Testis (tissue), 3 donors: ENCODE measurements around the gene MGLL. TPM values are rescaled to one million over a fixed set of nuclear protein-coding genes. Genes with fewer than 3 reads are reported as not detected.

ENCODE experiments used
- DNase-seq: peaks from one replicate; pipeline ENCODE4 v3.0.0-alpha.2; 2019
- H3K27ac ChIP-seq, 2 donors: fragments of 200-600 bp; sonication (generic); one replicate each; pipeline ENCODE4 v1.5.1; 2019
- H3K27me3 ChIP-seq: fragments of 200-600 bp; sonication (generic); one replicate; pipeline ENCODE4 v1.5.1; 2019
- H3K36me3 ChIP-seq: fragments of 200-600 bp; sonication (generic); one replicate; pipeline ENCODE4 v1.5.1; 2017; ENCODE audit warnings: low read depth; ENCODE audit errors: missing control alignments
- H3K4me1 ChIP-seq: fragments of 200-600 bp; sonication (generic); one replicate; pipeline ENCODE4 v1.5.1; 2019
- H3K4me3 ChIP-seq, 2 donors: fragments of 200-600 bp; sonication (generic); one replicate each; pipeline ENCODE4 v1.5.1; 2017 to 2019
- H3K9me3 ChIP-seq: fragments of 200-600 bp; sonication (generic); one replicate; pipeline ENCODE4 v1.5.1; 2017
- POLR2A ChIP-seq: fragments of 450-650 bp; IDR thresholded peaks from one replicate; pipeline ENCODE4 v1.6.1; 2017; ENCODE audit warnings: antibody characterized with exemption, mild to moderate bottlenecking, moderate library complexity
- WGBS, 2 donors: methylation state at CpG; one replicate each; pipeline ENCODE4 v1.1.5; 2018; 5-methylcytosine and 5-hydroxymethylcytosine counted together
- intact Hi-C: fragments of 100-400 bp; cut with DNase I; formaldehyde crosslinking; loops from one replicate; pipeline ENCODE4 v1.15.1; 2023; ENCODE audit warnings: low total_unique reads
- polyA plus RNA-seq: library from polyadenylated mRNA; stranded (reverse); fragments of 350-450 nt; fragmentation: Illumina TruSeq; extraction: RNeasy Lipid Tissue Mini Kit (QIAGEN cat#74804); gene quantifications from one replicate; pipeline ENCODE4 v1.2.3, GENCODE V29; 2014; ENCODE audit warnings: low read depth, low replicate concordance; ENCODE audit not compliant: insufficient read depth
- total RNA-seq, 2 donors: library from RNA; depleted of rRNA; stranded (reverse); fragments of >200 nt; gene quantifications; one replicate each; pipeline ENCODE4 v1.2.3, GENCODE V29; 2016
- TF ChIP-seq, protein P1 (sequence below), 3 experiments: fragments of 450-650 bp in 2 of 3; fragments of 200-600 bp in 1 of 3; sonication (generic) in 1 of 3; IDR thresholded peaks; one replicate each; pipeline ENCODE4 v1.5.1; 2016 to 2019; ENCODE audit warnings: antibody characterized with exemption in 3 of 3, mild to moderate bottlenecking in 2 of 3, moderate library complexity in 1 of 3

MGLL gene
- total and polyA plus RNA-seq, 3 donors from 2014 or later: 18.3 to 26.0 (median 19.2) TPM

- H3K4me3 ChIP-seq: no peak overlapping the region
- H3K27ac ChIP-seq: peak overlapping the region in 1 of 2 donors; percentile 53
- peaks cover 7% of the 10 kb centered on the region for H3K4me1 ChIP-seq
- no peaks in the 10 kb centered on the region for H3K9me3 ChIP-seq
- no peaks in the 10 kb centered on the region for H3K27me3 ChIP-seq
- no peak for DNase-seq
- TF ChIP-seq, protein P1, sequence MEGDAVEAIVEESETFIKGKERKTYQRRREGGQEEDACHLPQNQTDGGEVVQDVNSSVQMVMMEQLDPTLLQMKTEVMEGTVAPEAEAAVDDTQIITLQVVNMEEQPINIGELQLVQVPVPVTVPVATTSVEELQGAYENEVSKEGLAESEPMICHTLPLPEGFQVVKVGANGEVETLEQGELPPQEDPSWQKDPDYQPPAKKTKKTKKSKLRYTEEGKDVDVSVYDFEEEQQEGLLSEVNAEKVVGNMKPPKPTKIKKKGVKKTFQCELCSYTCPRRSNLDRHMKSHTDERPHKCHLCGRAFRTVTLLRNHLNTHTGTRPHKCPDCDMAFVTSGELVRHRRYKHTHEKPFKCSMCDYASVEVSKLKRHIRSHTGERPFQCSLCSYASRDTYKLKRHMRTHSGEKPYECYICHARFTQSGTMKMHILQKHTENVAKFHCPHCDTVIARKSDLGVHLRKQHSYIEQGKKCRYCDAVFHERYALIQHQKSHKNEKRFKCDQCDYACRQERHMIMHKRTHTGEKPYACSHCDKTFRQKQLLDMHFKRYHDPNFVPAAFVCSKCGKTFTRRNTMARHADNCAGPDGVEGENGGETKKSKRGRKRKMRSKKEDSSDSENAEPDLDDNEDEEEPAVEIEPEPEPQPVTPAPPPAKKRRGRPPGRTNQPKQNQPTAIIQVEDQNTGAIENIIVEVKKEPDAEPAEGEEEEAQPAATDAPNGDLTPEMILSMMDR (IDR thresholded peaks at IDR 0.05): no peak
- TF ChIP-seq POLR2A: no peak
- WGBS, 2 donors: 38 to 47% methylated on average over 4 of the region's 4 CpGs
- intact Hi-C loops: loop anchor here (5.0 kb wide), 2 partner anchors 132 to 222 kb away; partner anchors contain the start of gene MGLL
- no peaks in the 10 kb centered on the region for H3K36me3 ChIP-seq
Observed at GRCh38 chr3:127690106-127690505, 132.2 kb downstream of the MGLL start.

DNA sequence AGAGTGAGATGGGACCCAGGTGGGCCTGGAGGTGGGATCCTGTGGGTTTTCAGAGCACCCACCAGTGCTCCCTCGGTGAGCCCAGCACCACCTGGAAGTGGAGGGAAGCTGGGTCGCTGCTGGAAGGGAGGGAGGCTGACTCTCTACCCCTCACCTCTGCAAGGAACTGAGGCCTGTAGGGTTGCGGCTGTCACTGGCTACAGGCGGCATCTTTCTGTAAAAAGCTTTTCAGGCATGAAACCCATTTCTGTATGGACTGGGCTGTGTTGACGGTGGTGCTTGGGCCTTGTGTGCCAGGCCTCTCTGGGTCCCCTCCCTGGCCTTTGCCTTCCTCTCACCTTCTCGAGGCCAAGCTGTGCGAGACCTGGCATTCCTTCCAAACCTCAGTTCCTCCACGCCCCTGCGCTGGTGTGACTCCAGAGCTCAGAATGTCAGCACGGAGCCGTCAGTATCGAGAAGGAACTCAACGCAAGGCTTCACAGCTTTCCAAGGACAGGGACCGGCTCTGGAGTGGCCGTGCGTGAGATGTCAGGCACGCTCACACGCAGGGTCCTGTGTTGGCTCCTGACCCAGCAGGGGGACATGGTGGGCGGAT, 133.0 kb downstream of the MGLL start:
- TF ChIP-seq, protein P1 (IDR thresholded peaks at IDR 0.05): no peak
- TF ChIP-seq POLR2A: no peak
- no peaks in the 10 kb centered on the region for H3K36me3 ChIP-seq
- peaks cover 7% of the 10 kb centered on the region for H3K4me1 ChIP-seq
- H3K9me3 ChIP-seq: no peaks in the 10 kb centered on the region
- 85 to 87% methylated on average over 11 to 19 of the region's 19 CpGs for WGBS, 2 donors
- H3K27ac ChIP-seq: no peak overlapping the region
- intact Hi-C loops: no loop called here
- DNase-seq: no peak
- no peak overlapping the region for H3K4me3 ChIP-seq
- H3K27me3 ChIP-seq: no peaks in the 10 kb centered on the region

- intact Hi-C loops: no loop called here
Observed at GRCh38 chr3:127688416-127689265, 133.7 kb downstream of the MGLL start.

DNA sequence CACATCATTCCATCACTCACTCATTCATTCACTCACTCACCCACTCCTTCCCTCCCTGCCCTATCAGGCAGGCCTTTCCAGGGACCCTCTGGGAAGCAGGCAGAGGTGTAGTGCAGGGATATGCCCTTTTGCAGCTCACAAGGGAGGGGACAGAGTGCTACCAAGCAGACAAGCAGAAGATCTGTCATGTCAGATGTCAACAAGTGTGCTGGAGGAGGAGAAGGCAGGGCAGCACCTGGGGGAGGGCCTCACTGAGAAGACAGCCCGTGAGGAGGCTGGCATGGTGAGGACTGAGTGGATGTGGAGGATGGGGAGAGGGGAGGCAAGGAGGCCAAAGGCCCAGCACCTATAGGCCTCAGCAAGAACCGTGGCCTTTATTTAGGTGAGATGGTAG, 134.3 kb downstream of the MGLL start:
- no peak for DNase-seq
- Histone ChIP-seq H3K36me3 (no peaks in the 10 kb centered on the region), H3K27ac (no peak overlapping the region), H3K9me3 (no peaks in the 10 kb centered on the region), H3K4me3 (no peak overlapping the region), H3K27me3 (no peaks in the 10 kb centered on the region), H3K4me1 (peaks cover 7% of the 10 kb centered on the region)
- TF ChIP-seq POLR2A: no peak
- TF ChIP-seq, protein P1 (IDR thresholded peaks at IDR 0.05): no peak
- intact Hi-C loops: no loop called here
- WGBS, 2 donors: 68 to 75% methylated on average over 2 of the region's 2 CpGs

More at GRCh38 chr3:127688416-127689265, 133.7 kb downstream of the MGLL start:
- peaks cover 7% of the 10 kb centered on the region for H3K4me1 ChIP-seq
- DNase-seq: no peak
- H3K27ac ChIP-seq: no peak overlapping the region
- H3K36me3 ChIP-seq: no peaks in the 10 kb centered on the region
- 85 to 88% methylated on average over 19 to 20 of the region's 20 CpGs for WGBS, 2 donors
- H3K27me3 ChIP-seq: no peaks in the 10 kb centered on the region
- no peak overlapping the region for H3K4me3 ChIP-seq
- TF ChIP-seq, protein P1 (IDR thresholded peaks at IDR 0.05): no peak
- TF ChIP-seq POLR2A: no peak
- no peaks in the 10 kb centered on the region for H3K9me3 ChIP-seq
